Measurements from ENCODE around the gene VSNL1. TPM values are rescaled to one million over a fixed set of nuclear protein-coding genes. Genes with fewer than 3 reads are reported as not detected.

VSNL1 gene
- total and polyA plus RNA-seq, 2 donors = 0.47 to 1.4 TPM

GRCh38 chr2:17519486-17519885 lies 21.0 kb upstream of the VSNL1 start:
- Histone ChIP-seq H3K36me3 (ENCODE audit: control insufficient read depth in 2 of 2, insufficient read depth in 2 of 2, low read length in 1 of 2) (no peaks in the 10 kb centered on the region), H3K9me3 (ENCODE audit: control insufficient read depth in 2 of 2, insufficient read depth in 1 of 2, low read length in 1 of 2) (peaks cover 0 to 3% of the 10 kb centered on the region in 2 donors), H3K27me3 (ENCODE audit: control insufficient read depth in 2 of 2, insufficient read depth in 1 of 2, low read length in 1 of 2) (peaks cover 0 to 12% of the 10 kb centered on the region in 2 donors), H3K27ac (ENCODE audit: low read depth in 1 of 2, low read length in 1 of 2) (no peak overlapping the region), H3K4me3 (ENCODE audit: low read length in 2 of 2) (no peak overlapping the region), H3K4me1 (ENCODE audit: control insufficient read depth in 2 of 2, insufficient read depth in 2 of 2, low read length in 2 of 2) (peaks cover 0 to 6% of the 10 kb centered on the region in 2 donors)
- DNase-seq (ENCODE audit: low read depth in 6 of 9, low spot score in 9 of 9) = no peak

GRCh38 chr2:17520761-17521160 lies 19.7 kb upstream of the VSNL1 start:
- WGBS = 79% methylated on average over 2 of the region's 2 CpGs
- H3K27ac ChIP-seq (ENCODE audit: low read depth in 1 of 2, low read length in 1 of 2) = no peak overlapping the region
- DNase-seq (ENCODE audit: low read depth in 6 of 9, low spot score in 9 of 9) = no peak

GRCh38 chr2:17521621-17522020 lies 18.9 kb upstream of the VSNL1 start:
- WGBS = 94% methylated on average over 2 of the region's 2 CpGs
- Histone ChIP-seq H3K27ac (ENCODE audit: low read depth in 1 of 2, low read length in 1 of 2) (no peak overlapping the region), H3K4me1 (ENCODE audit: control insufficient read depth in 2 of 2, insufficient read depth in 2 of 2, low read length in 2 of 2) (peaks cover 0 to 6% of the 10 kb centered on the region in 2 donors), H3K4me3 (ENCODE audit: low read length in 2 of 2) (no peak overlapping the region), H3K27me3 (ENCODE audit: control insufficient read depth in 2 of 2, insufficient read depth in 1 of 2, low read length in 1 of 2) (peaks cover 0 to 12% of the 10 kb centered on the region in 2 donors), H3K9me3 (ENCODE audit: control insufficient read depth in 2 of 2, insufficient read depth in 1 of 2, low read length in 1 of 2) (peaks cover 0 to 3% of the 10 kb centered on the region in 2 donors), H3K36me3 (ENCODE audit: control insufficient read depth in 2 of 2, insufficient read depth in 2 of 2, low read length in 1 of 2) (no peaks in the 10 kb centered on the region)
- no peak for DNase-seq (ENCODE audit: low read depth in 6 of 9, low spot score in 9 of 9)

More at GRCh38 chr2:17520761-17521160, 19.7 kb upstream of the VSNL1 start:
- peaks cover 0 to 12% of the 10 kb centered on the region in 2 donors for H3K27me3 ChIP-seq (ENCODE audit: control insufficient read depth in 2 of 2, insufficient read depth in 1 of 2, low read length in 1 of 2)
- no peak overlapping the region for H3K4me3 ChIP-seq (ENCODE audit: low read length in 2 of 2)
- H3K4me1 ChIP-seq (ENCODE audit: control insufficient read depth in 2 of 2, insufficient read depth in 2 of 2, low read length in 2 of 2) = peaks cover 0 to 6% of the 10 kb centered on the region in 2 donors
- H3K9me3 ChIP-seq (ENCODE audit: control insufficient read depth in 2 of 2, insufficient read depth in 1 of 2, low read length in 1 of 2) = peaks cover 0 to 3% of the 10 kb centered on the region in 2 donors
- no peaks in the 10 kb centered on the region for H3K36me3 ChIP-seq (ENCODE audit: control insufficient read depth in 2 of 2, insufficient read depth in 2 of 2, low read length in 1 of 2)

- WGBS = 94% methylated on average over 6 of the region's 6 CpGs
- Histone ChIP-seq H3K27me3 (ENCODE audit: control insufficient read depth in 2 of 2, insufficient read depth in 1 of 2, low read length in 1 of 2) (peaks cover 0 to 12% of the 10 kb centered on the region in 2 donors), H3K4me1 (ENCODE audit: control insufficient read depth in 2 of 2, insufficient read depth in 2 of 2, low read length in 2 of 2) (peaks cover 0 to 6% of the 10 kb centered on the region in 2 donors), H3K36me3 (ENCODE audit: control insufficient read depth in 2 of 2, insufficient read depth in 2 of 2, low read length in 1 of 2) (no peaks in the 10 kb centered on the region), H3K27ac (ENCODE audit: low read depth in 1 of 2, low read length in 1 of 2) (no peak overlapping the region), H3K4me3 (ENCODE audit: low read length in 2 of 2) (no peak overlapping the region), H3K9me3 (ENCODE audit: control insufficient read depth in 2 of 2, insufficient read depth in 1 of 2, low read length in 1 of 2) (peaks cover 0 to 3% of the 10 kb centered on the region in 2 donors)
- DNase-seq (ENCODE audit: low read depth in 6 of 9, low spot score in 9 of 9) = no peak
Observed at GRCh38 chr2:17522303-17522702, 18.2 kb upstream of the VSNL1 start.

GRCh38 chr2:17529771-17530170 lies 10.7 kb upstream of the VSNL1 start:
- DNase-seq (ENCODE audit: low read depth in 6 of 9, low spot score in 9 of 9) = no peak
- Histone ChIP-seq H3K27ac (ENCODE audit: low read depth in 1 of 2, low read length in 1 of 2) (no peak overlapping the region), H3K4me1 (ENCODE audit: control insufficient read depth in 2 of 2, insufficient read depth in 2 of 2, low read length in 2 of 2) (no peaks in the 10 kb centered on the region), H3K9me3 (ENCODE audit: control insufficient read depth in 2 of 2, insufficient read depth in 1 of 2, low read length in 1 of 2) (no peaks in the 10 kb centered on the region), H3K36me3 (ENCODE audit: control insufficient read depth in 2 of 2, insufficient read depth in 2 of 2, low read length in 1 of 2) (no peaks in the 10 kb centered on the region), H3K4me3 (ENCODE audit: low read length in 2 of 2) (no peak overlapping the region), H3K27me3 (ENCODE audit: control insufficient read depth in 2 of 2, insufficient read depth in 1 of 2, low read length in 1 of 2) (peaks cover 0 to 2% of the 10 kb centered on the region in 2 donors)
- 89% methylated on average over 2 of the region's 2 CpGs for WGBS

DNA sequence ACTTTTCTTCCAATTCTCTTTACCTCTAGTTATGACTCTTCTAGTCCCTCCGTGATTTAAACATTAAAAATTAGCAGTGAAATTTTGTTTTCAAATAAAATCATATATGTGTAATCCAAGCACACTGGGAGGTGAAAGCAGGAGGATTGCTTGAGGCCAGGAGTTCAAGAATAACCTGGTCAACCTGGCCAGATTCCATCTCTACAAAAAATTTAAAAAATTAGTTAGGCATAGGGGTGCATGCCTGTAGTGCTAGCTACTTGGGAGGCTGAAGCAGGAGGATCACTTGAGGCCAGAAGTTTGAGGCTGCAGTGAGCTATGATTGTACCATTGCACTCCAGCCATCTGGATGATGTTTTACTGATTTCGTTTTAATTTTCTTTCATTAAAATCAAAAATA lies 7.0 kb upstream of the VSNL1 start:
- Histone ChIP-seq H3K27me3 (ENCODE audit: control insufficient read depth in 2 of 2, insufficient read depth in 1 of 2, low read length in 1 of 2) (peaks cover 12 to 16% of the 10 kb centered on the region in 2 donors), H3K27ac (ENCODE audit: low read depth in 1 of 2, low read length in 1 of 2) (no peak overlapping the region), H3K4me1 (ENCODE audit: control insufficient read depth in 2 of 2, insufficient read depth in 2 of 2, low read length in 2 of 2) (no peaks in the 10 kb centered on the region), H3K36me3 (ENCODE audit: control insufficient read depth in 2 of 2, insufficient read depth in 2 of 2, low read length in 1 of 2) (no peaks in the 10 kb centered on the region), H3K9me3 (ENCODE audit: control insufficient read depth in 2 of 2, insufficient read depth in 1 of 2, low read length in 1 of 2) (no peaks in the 10 kb centered on the region), H3K4me3 (ENCODE audit: low read length in 2 of 2) (no peak overlapping the region)
- 90% methylated on average over 2 of the region's 2 CpGs for whole genome bisulfite sequencing
- DNase-seq (ENCODE audit: low read depth in 6 of 9, low spot score in 9 of 9) = no peak

GRCh38 chr2:17536416-17536815 lies 4.1 kb upstream of the VSNL1 start:
- H3K9me3 ChIP-seq (ENCODE audit: control insufficient read depth in 2 of 2, insufficient read depth in 1 of 2, low read length in 1 of 2) = no peaks in the 10 kb centered on the region
- H3K4me1 ChIP-seq (ENCODE audit: control insufficient read depth in 2 of 2, insufficient read depth in 2 of 2, low read length in 2 of 2) = peaks cover 0 to 4% of the 10 kb centered on the region in 2 donors
- no peak overlapping the region for H3K27ac ChIP-seq (ENCODE audit: low read depth in 1 of 2, low read length in 1 of 2)
- no peaks in the 10 kb centered on the region for H3K36me3 ChIP-seq (ENCODE audit: control insufficient read depth in 2 of 2, insufficient read depth in 2 of 2, low read length in 1 of 2)
- no peak overlapping the region for H3K4me3 ChIP-seq (ENCODE audit: low read length in 2 of 2)
- WGBS = 93% methylated on average over 2 of the region's 2 CpGs
- peaks cover 41 to 44% of the 10 kb centered on the region in 2 donors for H3K27me3 ChIP-seq (ENCODE audit: control insufficient read depth in 2 of 2, insufficient read depth in 1 of 2, low read length in 1 of 2)
- DNase-seq (ENCODE audit: low read depth in 6 of 9, low spot score in 9 of 9) = no peak

GRCh38 chr2:17538022-17538843 lies 2.3 kb upstream of the VSNL1 start:
- no peaks in the 10 kb centered on the region for H3K36me3 ChIP-seq (ENCODE audit: control insufficient read depth in 2 of 2, insufficient read depth in 2 of 2, low read length in 1 of 2)
- H3K4me3 ChIP-seq (ENCODE audit: low read length in 2 of 2) = peak overlapping the region; percentile 9 to 23
- peaks cover 52 to 62% of the 10 kb centered on the region in 2 donors for H3K27me3 ChIP-seq (ENCODE audit: control insufficient read depth in 2 of 2, insufficient read depth in 1 of 2, low read length in 1 of 2)
- H3K27ac ChIP-seq (ENCODE audit: low read depth in 1 of 2, low read length in 1 of 2) = no peak overlapping the region
- peak in 1 of 9 donors; percentile 7 for DNase-seq (ENCODE audit: low read depth in 6 of 9, low spot score in 9 of 9)
- H3K9me3 ChIP-seq (ENCODE audit: control insufficient read depth in 2 of 2, insufficient read depth in 1 of 2, low read length in 1 of 2) = no peaks in the 10 kb centered on the region
- 7% methylated on average over 30 of the region's 30 CpGs for WGBS
- H3K4me1 ChIP-seq (ENCODE audit: control insufficient read depth in 2 of 2, insufficient read depth in 2 of 2, low read length in 2 of 2) = peaks cover 0 to 4% of the 10 kb centered on the region in 2 donors

DNA sequence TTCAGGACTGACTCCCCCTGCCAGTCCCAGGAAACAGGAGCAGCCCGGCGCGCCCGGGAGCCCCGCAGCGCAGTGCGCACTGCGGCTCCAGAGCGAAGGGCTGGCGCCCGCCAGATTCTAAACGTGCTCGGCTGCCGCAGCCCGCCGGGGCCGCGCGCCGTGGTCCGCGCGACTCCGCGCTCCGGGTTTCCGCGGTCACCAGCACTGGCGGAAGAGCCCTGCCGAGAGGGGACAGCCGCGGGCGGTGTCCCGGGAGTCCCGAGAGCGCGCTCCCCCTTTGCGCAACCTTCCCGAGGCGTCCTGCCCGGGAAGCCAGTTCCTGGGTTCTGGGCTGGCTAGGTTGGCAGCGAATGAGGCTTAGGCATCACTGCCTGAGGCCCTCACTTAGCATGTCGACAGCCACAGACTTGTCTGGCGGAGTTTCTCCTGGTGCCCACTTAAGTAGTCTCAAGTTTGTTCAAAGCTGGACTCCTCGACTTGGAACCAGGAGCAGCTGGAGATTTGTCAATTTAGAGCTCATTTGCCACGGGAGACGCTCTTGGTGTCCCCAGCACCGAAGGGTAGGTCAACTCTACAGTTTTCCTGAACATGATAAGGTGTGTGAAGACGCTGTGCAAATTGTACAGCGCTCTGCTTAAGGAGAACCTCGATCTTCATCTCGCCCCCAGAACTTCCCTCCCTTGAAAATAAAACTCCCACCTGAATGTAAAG lies 1.5 kb upstream of the VSNL1 start:
- Histone ChIP-seq H3K4me3 (ENCODE audit: low read length in 2 of 2) (peak overlapping the region; percentile 13 to 23), H3K27me3 (ENCODE audit: control insufficient read depth in 2 of 2, insufficient read depth in 1 of 2, low read length in 1 of 2) (peaks cover 55 to 70% of the 10 kb centered on the region in 2 donors), H3K4me1 (ENCODE audit: control insufficient read depth in 2 of 2, insufficient read depth in 2 of 2, low read length in 2 of 2) (peaks cover 0 to 4% of the 10 kb centered on the region in 2 donors), H3K9me3 (ENCODE audit: control insufficient read depth in 2 of 2, insufficient read depth in 1 of 2, low read length in 1 of 2) (no peaks in the 10 kb centered on the region), H3K36me3 (ENCODE audit: control insufficient read depth in 2 of 2, insufficient read depth in 2 of 2, low read length in 1 of 2) (no peaks in the 10 kb centered on the region), H3K27ac (ENCODE audit: low read depth in 1 of 2, low read length in 1 of 2) (no peak overlapping the region)
- peak in 1 of 9 donors; percentile 13 for DNase-seq (ENCODE audit: low read depth in 6 of 9, low spot score in 9 of 9)
- 3% methylated on average over 52 of the region's 52 CpGs for WGBS

Measured in thymus (tissue), 11 donors.